Stromal cell of bone marrow (primary cell): ENCODE measurements around the gene JCHAIN.
"Not testable (repeated sequence)": the region's sequence is repeated elsewhere in the genome, so short reads cannot be mapped to it uniquely, and the experiment has no call there.

Experiments used
- DNase-seq: peaks from one replicate; pipeline ENCODE4 v3.0.0-alpha.2; 2012; ENCODE audit warnings: low read depth

The JCHAIN gene

GRCh38 chr4:70666369-70666768 is at the start of gene JCHAIN:
Gene JCHAIN, minus strand, starts transcription at chr4:70666508. Its CDS starts 18 bp downstream, at chr4:70666490.
- DNase-seq: no peak

- no peak for DNase-seq
Observed at GRCh38 chr4:70715097-70715496, 48.8 kb upstream of the JCHAIN start.

- no peak for DNase-seq
Observed at GRCh38 chr4:70714079-70714887, 48.0 kb upstream of the JCHAIN start.

DNA sequence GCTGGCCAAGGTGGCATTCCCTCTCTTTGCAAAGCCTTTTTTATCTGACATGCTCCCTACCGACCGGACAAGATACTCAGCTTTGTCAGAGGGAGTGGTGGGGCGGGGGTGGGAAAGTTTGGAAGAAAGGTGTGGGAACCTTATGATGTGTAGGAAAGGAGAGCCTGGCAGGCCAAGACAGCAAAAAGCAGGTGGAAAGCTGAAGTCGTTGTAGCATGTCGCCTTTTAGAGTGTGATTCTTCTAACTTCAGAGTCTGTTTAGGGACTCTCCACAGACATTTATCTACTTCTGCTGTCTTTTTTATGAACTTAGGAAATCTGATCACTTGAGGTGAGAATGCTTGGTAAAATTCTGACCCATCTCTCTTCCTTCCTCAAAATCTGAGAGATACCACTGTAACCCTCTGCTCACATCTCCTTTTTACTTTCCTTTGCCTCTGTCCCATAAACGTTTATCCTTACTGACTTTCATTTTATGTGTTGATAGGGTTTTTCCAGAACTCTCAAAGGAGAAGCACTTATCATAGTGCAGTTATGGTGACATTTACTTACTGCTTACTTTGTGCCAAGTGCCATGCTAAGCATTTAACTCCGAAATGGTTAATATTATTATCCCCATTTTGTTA is 47.3 kb upstream of the JCHAIN start:
- no peak for DNase-seq

- no peak for DNase-seq
Observed at GRCh38 chr4:70712604-70713452, 46.5 kb upstream of the JCHAIN start.

- no peak for DNase-seq
Observed at GRCh38 chr4:70712150-70712549, 45.8 kb upstream of the JCHAIN start.

DNA sequence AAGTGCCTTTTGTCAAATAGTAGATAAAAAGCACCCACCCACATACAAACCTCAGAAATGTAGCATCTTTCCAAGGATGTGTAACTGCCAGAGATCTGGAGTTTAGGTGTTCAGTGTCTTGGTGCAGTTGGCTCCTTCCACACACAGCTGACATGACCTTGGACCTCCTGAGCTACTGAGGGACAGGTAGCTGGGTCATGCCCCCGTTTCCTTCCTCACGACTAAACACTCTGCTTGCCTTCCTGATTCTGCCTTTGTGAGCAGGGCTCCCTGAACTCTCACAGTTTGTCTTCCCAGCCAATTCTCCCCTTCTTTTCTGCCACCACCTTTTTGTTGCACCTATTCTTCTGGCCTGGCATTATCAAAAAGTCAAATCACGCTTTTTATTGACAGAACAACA is 45.3 kb upstream of the JCHAIN start:
- no peak for DNase-seq

- no peak for DNase-seq
Observed at GRCh38 chr4:70709611-70710205, 43.4 kb upstream of the JCHAIN start.

DNA sequence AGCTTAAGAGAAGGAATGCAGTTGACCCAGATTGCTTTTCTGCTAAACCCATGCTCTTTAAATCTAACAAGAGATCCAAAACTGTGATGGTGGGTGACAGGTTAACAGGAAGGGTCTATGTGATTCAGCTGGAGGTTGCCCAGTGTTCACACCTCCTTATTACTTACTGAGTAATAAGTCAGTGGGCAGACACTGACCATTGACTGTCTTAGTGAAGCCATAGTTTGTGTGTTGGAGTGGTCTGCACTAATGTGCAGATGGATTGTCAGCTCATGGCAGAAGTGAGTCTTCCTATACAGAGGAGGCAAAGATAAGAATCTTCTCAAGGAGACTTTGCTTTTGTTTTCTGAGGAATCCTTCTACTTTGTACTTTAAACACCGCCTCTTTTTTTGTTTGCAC is 40.2 kb upstream of the JCHAIN start:
- no peak for DNase-seq

DNA sequence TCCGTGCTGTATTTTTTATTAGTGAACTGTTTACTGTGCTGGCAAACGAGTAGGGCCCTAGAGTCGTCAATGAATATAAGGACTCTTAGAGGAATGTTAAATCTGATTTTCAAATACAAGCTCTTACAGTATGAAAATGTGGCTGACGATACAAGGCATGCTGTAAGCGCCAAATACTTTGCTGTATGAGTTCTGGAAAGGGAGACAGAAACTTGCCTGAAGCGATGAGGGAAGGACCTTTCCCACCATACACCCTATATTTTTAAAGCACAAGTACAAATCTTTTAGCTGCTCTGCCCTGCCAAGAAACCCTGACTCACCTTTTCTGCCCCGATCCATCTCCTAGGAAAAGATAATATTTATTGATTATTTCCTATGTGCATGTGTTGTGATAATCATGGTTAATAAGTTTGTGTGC is 39.7 kb upstream of the JCHAIN start:
- DNase-seq: no peak

DNA sequence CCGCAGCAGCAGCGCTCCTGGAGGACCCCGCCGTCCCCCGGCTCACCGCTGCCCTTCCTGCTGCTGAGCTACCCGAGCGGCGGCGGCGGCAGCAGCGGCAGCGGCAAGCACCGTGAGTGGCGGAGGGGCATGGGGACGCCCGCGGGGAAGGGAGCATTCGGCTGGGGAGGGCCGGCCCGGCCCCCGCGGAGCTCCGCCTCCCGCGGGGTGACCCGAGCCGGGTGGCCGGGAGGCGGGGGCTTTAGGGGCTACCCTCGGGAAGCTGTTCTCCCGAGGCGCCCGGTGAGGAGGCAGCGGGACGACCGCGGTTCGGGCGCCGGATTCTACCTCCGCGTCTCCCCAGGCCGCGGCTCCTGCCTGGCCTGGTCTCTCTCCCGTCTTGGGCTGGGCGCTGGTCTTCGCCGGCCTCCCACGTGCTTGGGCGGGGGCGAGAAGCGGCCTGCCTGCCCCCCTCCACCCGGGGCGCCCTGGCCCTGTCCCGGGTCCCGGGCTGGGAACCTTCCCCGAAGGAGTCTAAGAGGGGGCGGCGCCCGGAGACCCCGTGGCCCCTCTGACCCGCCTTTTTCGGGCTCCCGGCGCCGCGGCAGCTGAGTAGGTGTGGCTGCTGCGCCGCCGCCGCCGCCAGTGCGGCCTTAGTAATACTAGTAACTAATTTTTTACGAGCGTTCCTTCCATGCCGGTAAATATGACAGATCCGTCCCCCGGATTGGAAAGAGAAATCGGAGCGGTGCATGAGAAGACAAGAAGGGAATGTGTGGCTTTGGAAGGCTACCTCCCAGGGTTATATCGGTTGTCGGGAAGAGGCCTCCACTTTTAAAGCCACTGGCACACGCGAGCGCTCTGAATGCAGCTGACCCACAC is 39.1 kb upstream of the JCHAIN start:
- DNase-seq: peak; percentile 47

DNA sequence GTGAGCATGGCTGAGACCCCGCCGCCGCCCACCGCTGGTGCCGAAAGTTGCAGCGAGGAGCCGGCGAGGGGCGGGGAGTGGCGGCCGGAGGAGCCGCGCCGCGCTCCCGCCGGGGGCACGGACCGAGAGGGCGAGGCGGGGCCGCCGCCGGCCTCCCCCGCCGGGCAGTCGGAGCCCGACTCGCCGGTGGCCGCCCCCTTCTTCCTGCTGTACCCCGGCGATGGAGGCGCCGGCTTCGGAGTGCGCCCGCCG is 38.5 kb upstream of the JCHAIN start:
- DNase-seq: no peak

GRCh38 chr4:70704215-70704930 is 38.1 kb upstream of the JCHAIN start:
- peak; percentile 52 for DNase-seq

- peak; percentile 41 for DNase-seq
Observed at GRCh38 chr4:70703619-70704214, 37.4 kb upstream of the JCHAIN start.

GRCh38 chr4:70702592-70702991 is 36.3 kb upstream of the JCHAIN start:
- DNase-seq: not testable (repeated sequence)

DNA sequence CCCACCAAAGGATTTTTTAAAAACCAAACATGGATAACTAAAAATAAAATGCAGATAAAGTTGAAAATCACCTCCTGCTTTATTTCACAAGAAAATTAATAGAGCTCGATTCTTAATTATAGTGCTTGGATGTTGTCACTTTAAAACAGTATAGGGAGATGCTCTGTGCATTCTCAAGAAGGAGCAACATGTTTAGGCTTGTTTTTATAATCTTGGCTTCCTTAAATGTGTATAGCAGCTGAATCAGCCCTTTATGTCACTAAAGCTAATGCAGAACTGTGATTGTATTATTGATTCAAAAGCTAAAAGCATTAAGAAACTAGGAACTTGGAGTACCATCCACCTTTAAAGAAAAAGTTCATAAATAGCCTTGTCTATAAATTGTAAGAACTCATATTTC is 35.0 kb upstream of the JCHAIN start:
- no peak for DNase-seq

- DNase-seq: no peak
Observed at GRCh38 chr4:70700712-70701111, 34.4 kb upstream of the JCHAIN start.

DNA sequence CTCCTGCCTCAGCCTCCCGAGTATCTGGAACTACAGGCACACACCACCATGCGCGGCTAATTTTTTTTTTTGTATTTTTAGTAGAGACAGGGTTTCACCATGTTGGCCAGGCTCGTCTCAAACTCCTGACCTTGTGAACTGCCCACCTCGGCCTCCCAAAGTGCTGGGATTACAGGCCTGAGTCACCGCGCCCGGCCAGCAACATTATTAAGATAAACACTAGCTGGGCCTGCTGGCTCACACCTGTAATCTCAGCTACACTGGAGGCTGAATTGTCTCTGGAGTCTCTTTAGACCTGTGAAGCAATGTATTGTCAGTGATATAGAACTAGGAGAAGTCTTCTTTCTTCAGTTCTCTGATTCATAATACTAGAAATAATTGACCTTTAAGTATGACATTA is 32.1 kb upstream of the JCHAIN start:
- not testable (repeated sequence) for DNase-seq

GRCh38 chr4:70694633-70695032 is 28.3 kb upstream of the JCHAIN start:
- DNase-seq: not testable (repeated sequence)

DNA sequence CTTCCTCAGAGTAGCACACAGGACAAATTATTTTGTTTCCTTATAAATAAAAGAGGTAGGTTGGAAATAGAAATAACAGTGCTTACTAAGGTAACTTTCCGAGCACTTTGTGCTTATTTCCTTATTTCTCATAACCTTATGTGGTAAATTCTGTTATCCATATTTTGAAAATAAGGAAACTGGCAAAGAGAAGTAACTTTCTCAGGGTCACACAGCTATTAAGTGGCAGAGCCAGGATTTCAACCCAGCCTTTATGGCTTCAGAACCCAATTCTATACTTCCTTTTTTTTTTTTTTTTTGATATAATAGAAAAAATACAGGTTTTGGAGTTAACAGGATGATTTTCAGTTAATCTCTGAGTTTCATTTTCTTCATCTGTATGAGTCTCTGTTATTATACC is 25.4 kb upstream of the JCHAIN start:
- DNase-seq: no peak
